Panc1 (cell line): Measurements from ENCODE around the gene TRMT44. TPM values are rescaled to one million over a fixed set of nuclear protein-coding genes. Genes with fewer than 3 reads are reported as not detected.

Experiments used
- ATAC-seq: fragments of 200-7000 bp; cut with Tn5 transposase; 2 replicates; pipeline ENCODE4 v1.9.1; 2020; ENCODE audit warnings: mild to moderate bottlenecking, moderate library complexity
- BruUV-seq: library from RNA; stranded (reverse); fragments of 400-500 nt; replicated peaks from 2 replicates; lab custom pipeline; 2021; lab: Mats Ljungman, UMichigan
- CTCF ChIA-PET: fragments of 300-600 bp; sonication (Branson Sonifier 250); formaldehyde crosslinking; loops from one replicate; lab custom pipeline; 2022; ENCODE audit warnings: antibody characterized with exemption; lab: Charles Lee
- POLR2A ChIA-PET: fragments of 300-600 bp; sonication (Branson Sonifier 250); formaldehyde crosslinking; loops from one replicate; lab custom pipeline; 2022; ENCODE audit warnings: antibody characterized with exemption; lab: Charles Lee
- DNase-seq: peaks from one replicate; pipeline ENCODE4 v3.0.0-alpha.2; 2010; ENCODE audit warnings: low read depth, low spot score
- H3K27ac ChIP-seq: 2 replicates; pipeline ENCODE4 v1.5.1; 2011; ENCODE audit warnings: mild to moderate bottlenecking, low read length, inconsistent platforms
- H3K27me3 ChIP-seq: fragments of 200-500 bp; sonication (Bioruptor generic); 2 replicates; pipeline ENCODE4 v1.6.0; 2014; ENCODE audit warnings: low read length, inconsistent platforms; ENCODE audit not compliant: control insufficient read depth, insufficient read depth
- H3K36me3 ChIP-seq: fragments of 200-500 bp; sonication (Bioruptor generic); 2 replicates; pipeline ENCODE4 v1.5.1; 2014; ENCODE audit warnings: inconsistent platforms, mild to moderate bottlenecking, low read length, moderate library complexity; ENCODE audit not compliant: control insufficient read depth, insufficient read depth
- H3K4me1 ChIP-seq: 2 replicates; pipeline ENCODE4 v1.5.1; 2011; ENCODE audit warnings: inconsistent platforms, mild to moderate bottlenecking, low read length, moderate library complexity; ENCODE audit not compliant: control insufficient read depth, insufficient read depth
- H3K4me3 ChIP-seq, 2 experiments: 2 replicates each; pipeline ENCODE4 v1.5.1; 2011 to 2012; ENCODE audit warnings: low read depth in 2 of 2, low read length in 2 of 2, mild to moderate bottlenecking in 2 of 2, inconsistent platforms in 1 of 2, moderate library complexity in 1 of 2
- H3K9me3 ChIP-seq: fragments of 200-500 bp; sonication (Bioruptor generic); 2 replicates; pipeline ENCODE4 v1.5.1; 2014; ENCODE audit warnings: low read depth, mild to moderate bottlenecking, inconsistent platforms, low read length, moderate library complexity; ENCODE audit not compliant: control insufficient read depth, insufficient read depth
- CTCF ChIP-seq: fragments of 450-650 bp; IDR thresholded peaks from 2 replicates; pipeline ENCODE4 v1.5.1; 2017; ENCODE audit warnings: mild to moderate bottlenecking
- POLR2AphosphoS5 ChIP-seq: IDR thresholded peaks from 2 replicates; pipeline ENCODE4 v1.6.1; 2012; ENCODE audit warnings: mild to moderate bottlenecking, low read depth, low read length, moderate library complexity
- SIN3A ChIP-seq: IDR thresholded peaks from 2 replicates; pipeline ENCODE4 v1.6.1; 2012; ENCODE audit warnings: low read depth, mild to moderate bottlenecking, low read length, moderate library complexity, borderline replicate concordance; ENCODE audit not compliant: insufficient read depth
- TCF7L2 ChIP-seq: IDR thresholded peaks from 2 replicates; pipeline ENCODE4 v1.6.1; 2011; ENCODE audit warnings: mild to moderate bottlenecking, low read depth, low read length, inconsistent platforms
- in situ Hi-C: cut with HindIII; loops from 2 replicates; pipeline ENCODE4 v1.10.0; 2016; ENCODE audit warnings: low sequenced_read_pairs, low pct_unique_long_range_greater_than_20kb
- intact Hi-C: fragments of 100-400 bp; cut with micrococcal nuclease; formaldehyde crosslinking; loops from one replicate; pipeline ENCODE4 v1.10.0; 2022; ENCODE audit not compliant: unreplicated experiment
- total RNA-seq: library from RNA; stranded (reverse); gene quantifications from one replicate; pipeline ENCODE4 v1.2.1, GENCODE V29; 2021; ENCODE audit not compliant: unreplicated experiment
- TF ChIP-seq, protein P1 (sequence below), 2 experiments: IDR thresholded peaks; 2 replicates each; pipeline ENCODE4 v1.6.1; 2011 to 2012; ENCODE audit warnings: low read depth in 2 of 2, control low read depth in 1 of 2, low read length in 1 of 2, mild to moderate bottlenecking in 1 of 2, moderate library complexity in 1 of 2; ENCODE audit not compliant: insufficient read depth in 1 of 2

TRMT44 gene
- total RNA-seq, 1 experiment from 2014 or later, result 10.8 TPM

DNA sequence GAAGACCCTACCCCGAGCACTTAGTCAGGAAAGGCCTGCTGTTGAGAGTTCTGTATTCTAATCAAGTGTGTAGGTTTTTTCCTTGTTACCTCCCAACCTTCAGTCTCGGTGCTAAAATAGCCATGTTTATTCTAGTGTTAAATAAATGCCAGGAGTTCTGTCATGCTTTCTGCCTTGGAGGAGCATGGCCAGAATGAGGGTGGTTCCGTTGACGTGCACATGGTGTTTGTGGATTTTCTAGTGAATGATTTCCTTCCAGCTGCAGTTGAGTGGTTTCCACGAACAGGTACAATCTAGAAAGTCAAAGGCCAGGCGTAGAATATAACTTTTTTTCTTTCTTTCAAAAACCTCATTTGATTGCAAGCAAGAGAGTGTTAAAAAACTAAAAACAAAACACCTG is 21.0 kb downstream of the TRMT44 start:
- TF ChIP-seq SIN3A, result no peak
- TF ChIP-seq, protein P1, sequence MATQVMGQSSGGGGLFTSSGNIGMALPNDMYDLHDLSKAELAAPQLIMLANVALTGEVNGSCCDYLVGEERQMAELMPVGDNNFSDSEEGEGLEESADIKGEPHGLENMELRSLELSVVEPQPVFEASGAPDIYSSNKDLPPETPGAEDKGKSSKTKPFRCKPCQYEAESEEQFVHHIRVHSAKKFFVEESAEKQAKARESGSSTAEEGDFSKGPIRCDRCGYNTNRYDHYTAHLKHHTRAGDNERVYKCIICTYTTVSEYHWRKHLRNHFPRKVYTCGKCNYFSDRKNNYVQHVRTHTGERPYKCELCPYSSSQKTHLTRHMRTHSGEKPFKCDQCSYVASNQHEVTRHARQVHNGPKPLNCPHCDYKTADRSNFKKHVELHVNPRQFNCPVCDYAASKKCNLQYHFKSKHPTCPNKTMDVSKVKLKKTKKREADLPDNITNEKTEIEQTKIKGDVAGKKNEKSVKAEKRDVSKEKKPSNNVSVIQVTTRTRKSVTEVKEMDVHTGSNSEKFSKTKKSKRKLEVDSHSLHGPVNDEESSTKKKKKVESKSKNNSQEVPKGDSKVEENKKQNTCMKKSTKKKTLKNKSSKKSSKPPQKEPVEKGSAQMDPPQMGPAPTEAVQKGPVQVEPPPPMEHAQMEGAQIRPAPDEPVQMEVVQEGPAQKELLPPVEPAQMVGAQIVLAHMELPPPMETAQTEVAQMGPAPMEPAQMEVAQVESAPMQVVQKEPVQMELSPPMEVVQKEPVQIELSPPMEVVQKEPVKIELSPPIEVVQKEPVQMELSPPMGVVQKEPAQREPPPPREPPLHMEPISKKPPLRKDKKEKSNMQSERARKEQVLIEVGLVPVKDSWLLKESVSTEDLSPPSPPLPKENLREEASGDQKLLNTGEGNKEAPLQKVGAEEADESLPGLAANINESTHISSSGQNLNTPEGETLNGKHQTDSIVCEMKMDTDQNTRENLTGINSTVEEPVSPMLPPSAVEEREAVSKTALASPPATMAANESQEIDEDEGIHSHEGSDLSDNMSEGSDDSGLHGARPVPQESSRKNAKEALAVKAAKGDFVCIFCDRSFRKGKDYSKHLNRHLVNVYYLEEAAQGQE (IDR thresholded peaks at IDR 0.05; ENCODE audit: insufficient read depth in 1 of 2, low read depth in 2 of 2, low read length in 1 of 2), result no peak
- no peak for TF ChIP-seq TCF7L2
- no peak for TF ChIP-seq POLR2AphosphoS5
- no peak for TF ChIP-seq CTCF
- H3K4me1 ChIP-seq, result no peaks in the 10 kb centered on the region
- in situ Hi-C loops (no loop called here), intact Hi-C loops (no loop called here)
- H3K27ac ChIP-seq, result no peak overlapping the region
- no TSS peak for BruUV-seq
- ChIA-PET POLR2A (no interaction called here), CTCF (no interaction called here)
- no peaks in the 10 kb centered on the region for H3K27me3 ChIP-seq
- no peaks in the 10 kb centered on the region for H3K9me3 ChIP-seq
- no peaks in the 10 kb centered on the region for H3K36me3 ChIP-seq
- ATAC-seq, result no peak
- H3K4me3 ChIP-seq, result no peak overlapping the region
- no peak for DNase-seq

GRCh38 chr4:8463811-8464210 is 23.2 kb downstream of the TRMT44 start:
- ATAC-seq (no peak), DNase-seq (no peak)
- POLR2A ChIA-PET, result no interaction called here
- intact Hi-C loops, result no loop called here
- no peak overlapping the region for H3K4me3 ChIP-seq
- no peaks in the 10 kb centered on the region for H3K27me3 ChIP-seq
- H3K27ac ChIP-seq, result no peak overlapping the region
- in situ Hi-C loops, result no loop called here
- H3K36me3 ChIP-seq, result no peaks in the 10 kb centered on the region
- CTCF ChIA-PET, result no interaction called here
- no peaks in the 10 kb centered on the region for H3K4me1 ChIP-seq
- TF ChIP-seq CTCF (no peak), TCF7L2 (no peak), POLR2AphosphoS5 (no peak), SIN3A (no peak)
- TF ChIP-seq, protein P1 (IDR thresholded peaks at IDR 0.05; ENCODE audit: insufficient read depth in 1 of 2, low read depth in 2 of 2, low read length in 1 of 2), result no peak
- no peaks in the 10 kb centered on the region for H3K9me3 ChIP-seq
- BruUV-seq, result no TSS peak
